SU-DHL-6 (cell line): Measurements from ENCODE around the gene HAGH.

Source experiments
- CTCF ChIP-seq: fragments of 200-600 bp; sonication (generic); IDR thresholded peaks from one replicate; pipeline ENCODE4 v1.5.1; 2017; ENCODE audit warnings: antibody characterized with exemption, mild to moderate bottlenecking, low read length, moderate library complexity; ENCODE audit not compliant: insufficient read depth, poor library complexity, severe bottlenecking
- EZH2phosphoT487 ChIP-seq: fragments of 200-600 bp; sonication (generic), shearing (Covaris generic); conservative IDR thresholded peaks from 2 replicates; pipeline ENCODE4 v1.6.1; 2018; ENCODE audit warnings: mild to moderate bottlenecking, antibody characterized with exemption, low read length, moderate library complexity, mixed read lengths

GRCh38 chr16:1763521-1764511 is 62.8 kb downstream of the HAGH start:
- TF ChIP-seq CTCF (no peak), EZH2phosphoT487 (no peak)
